HG03025 (cell line): ENCODE measurements around the gene PTPN22.
"Not testable (repeated sequence)": the region's sequence is repeated elsewhere in the genome, so short reads cannot be mapped to it uniquely, and the experiment has no call there.

ENCODE experiments used
- ATAC-seq: cut with Tn5 transposase; IDR thresholded peaks from one replicate; pipeline ENCODE4 v1.9.1; 2021; ENCODE audit warnings: mild to moderate bottlenecking, moderate library complexity; ENCODE audit not compliant: unreplicated experiment, low FRiP score

Gene PTPN22

DNA sequence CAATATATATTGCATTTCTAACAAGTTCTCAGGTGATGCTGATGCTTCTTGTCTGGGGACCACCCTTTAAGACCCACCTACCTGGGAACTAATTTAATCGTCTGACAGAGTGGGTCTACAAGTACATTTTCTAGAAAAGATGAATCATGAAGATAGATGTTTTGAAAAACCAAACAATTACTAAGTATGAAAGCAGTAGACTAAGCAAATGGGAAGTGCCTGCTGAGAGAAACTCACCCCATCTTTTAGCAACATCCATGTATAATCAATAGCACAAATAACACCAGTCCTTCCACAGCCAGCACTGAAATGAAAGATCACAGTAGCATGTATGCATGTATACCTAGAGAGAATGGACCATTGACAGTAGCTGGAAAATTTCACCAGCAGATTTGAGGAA lies 17.3 kb downstream of the PTPN22 start:
- ATAC-seq = no peak

GRCh38 chr1:113852694-113853093 lies 18.8 kb downstream of the PTPN22 start:
- not testable (repeated sequence) for ATAC-seq

DNA sequence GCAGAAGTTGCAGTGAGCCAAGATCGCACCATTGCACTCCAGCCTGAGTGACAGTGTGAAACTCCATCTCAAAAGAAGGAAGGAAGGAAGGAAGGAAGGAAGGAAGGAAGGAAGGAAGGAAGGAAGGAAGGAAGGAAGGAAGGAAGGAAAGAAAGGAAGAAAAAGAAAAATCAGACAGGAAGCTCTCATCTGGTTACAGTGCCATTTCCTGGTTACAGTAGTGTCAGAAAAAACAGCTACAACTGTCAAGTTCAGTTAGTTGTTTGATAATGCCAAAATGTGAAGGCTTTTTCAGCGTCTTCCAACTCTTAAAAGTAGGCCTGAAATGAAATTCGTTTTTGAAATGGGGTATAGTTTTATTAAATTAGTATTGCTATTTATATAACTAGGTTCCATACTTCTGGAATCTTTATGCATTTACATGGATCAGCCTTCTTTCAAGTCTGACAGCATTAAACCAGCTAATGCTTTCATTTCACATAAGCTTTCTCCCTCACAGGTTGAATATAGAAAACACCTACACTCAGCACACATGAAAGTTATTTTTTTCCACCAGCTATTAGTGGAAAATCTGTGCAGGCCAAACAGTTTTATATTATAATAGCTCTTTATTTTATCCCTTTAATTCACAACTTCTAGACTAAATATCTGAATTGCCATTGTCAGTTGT lies 21.2 kb downstream of the PTPN22 start:
- ATAC-seq = no peak

DNA sequence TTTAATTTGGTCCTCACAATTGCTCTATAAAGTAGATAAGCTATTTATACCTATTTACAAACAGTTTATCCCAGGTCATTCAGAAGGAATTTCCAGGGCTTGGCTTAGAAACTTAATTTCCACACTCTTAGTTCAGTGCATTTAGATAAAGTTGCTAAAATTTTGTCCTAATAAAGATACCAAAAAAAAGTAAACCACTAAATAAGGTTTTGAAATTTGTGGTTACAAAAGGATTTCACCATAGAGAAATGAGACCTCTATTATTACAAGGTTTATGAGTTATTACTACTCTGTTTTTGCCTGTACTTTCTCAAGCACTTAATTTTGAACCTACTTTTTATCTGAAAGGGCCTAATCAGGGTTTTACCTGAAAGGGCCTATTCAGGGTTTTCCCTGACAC lies 22.4 kb downstream of the PTPN22 start:
- ATAC-seq = no peak

DNA sequence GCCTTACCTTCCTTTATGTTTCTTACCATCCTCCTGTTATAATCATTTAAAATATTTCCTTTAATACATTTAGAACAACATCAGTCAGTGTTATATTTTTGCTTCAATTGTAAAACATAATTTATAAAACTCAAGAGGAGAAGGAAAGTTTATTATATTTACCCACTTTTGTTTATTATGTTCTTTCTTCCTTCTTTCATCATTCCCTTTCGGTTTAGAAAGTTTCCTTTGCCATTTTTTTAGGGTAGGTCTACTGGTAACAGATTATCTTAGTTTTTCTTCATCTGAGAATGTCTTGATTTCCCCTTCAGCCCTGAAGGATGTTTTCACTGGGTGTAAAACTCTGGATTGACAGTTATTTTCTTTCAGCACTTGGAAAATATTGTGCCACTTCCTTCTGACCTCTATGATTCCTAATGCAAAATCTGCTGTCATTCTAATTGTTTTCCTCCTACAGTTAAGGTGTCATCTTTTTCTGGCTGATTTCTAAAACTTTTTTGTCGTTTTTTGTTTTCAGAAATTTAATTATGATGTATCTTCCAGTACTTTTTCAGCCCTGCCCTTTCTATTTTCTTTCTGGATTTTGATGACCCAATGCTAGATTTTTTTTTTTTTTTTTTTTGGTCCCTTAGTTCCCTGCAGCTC lies 25.0 kb downstream of the PTPN22 start:
- no peak for ATAC-seq

DNA sequence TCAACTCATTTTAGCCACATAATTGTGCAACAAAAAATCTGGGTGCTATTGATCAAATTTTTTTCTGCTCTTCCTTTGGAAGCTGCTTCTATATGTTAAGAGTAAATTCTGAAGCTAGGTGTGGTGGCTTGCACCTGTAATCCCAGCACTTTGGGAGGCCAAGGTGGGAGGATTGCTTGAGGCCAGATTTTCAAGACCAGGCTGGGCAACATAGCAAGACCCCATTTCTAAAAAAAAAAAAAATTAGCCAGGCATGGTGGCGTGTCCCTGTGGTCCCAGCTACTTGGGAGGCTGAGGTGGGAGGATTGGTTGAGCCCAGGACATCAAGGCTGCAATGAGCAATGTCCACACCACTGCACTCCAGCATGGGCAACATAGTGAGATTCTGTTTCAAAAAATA lies 35.0 kb downstream of the PTPN22 start:
- ATAC-seq = no peak

- no peak for ATAC-seq
Observed at GRCh38 chr1:113835686-113836290, 35.7 kb downstream of the PTPN22 start.

- ATAC-seq = no peak
Observed at GRCh38 chr1:113834716-113835115, 36.8 kb downstream of the PTPN22 start.

- ATAC-seq = no peak
Observed at GRCh38 chr1:113830039-113830438, 41.5 kb downstream of the PTPN22 start.

DNA sequence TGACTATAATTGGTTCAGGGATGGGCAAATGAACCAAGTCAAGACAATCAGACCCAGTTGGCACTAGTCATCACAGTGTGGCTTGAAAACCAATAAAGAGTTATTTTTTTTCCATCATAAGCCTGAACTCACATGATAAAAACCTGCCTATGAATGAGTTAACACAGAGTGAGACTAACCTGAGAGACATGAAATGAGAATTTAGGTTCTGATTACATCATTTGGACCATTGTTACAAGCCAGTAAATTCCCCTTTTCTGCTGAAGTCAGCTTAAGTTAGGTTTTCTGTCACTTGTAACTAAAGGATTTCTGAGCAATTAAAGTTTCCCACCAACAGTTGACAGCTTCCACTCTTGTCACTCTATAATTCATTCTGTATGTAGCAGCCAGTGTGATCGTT lies 49.6 kb downstream of the PTPN22 start:
- ATAC-seq = no peak

DNA sequence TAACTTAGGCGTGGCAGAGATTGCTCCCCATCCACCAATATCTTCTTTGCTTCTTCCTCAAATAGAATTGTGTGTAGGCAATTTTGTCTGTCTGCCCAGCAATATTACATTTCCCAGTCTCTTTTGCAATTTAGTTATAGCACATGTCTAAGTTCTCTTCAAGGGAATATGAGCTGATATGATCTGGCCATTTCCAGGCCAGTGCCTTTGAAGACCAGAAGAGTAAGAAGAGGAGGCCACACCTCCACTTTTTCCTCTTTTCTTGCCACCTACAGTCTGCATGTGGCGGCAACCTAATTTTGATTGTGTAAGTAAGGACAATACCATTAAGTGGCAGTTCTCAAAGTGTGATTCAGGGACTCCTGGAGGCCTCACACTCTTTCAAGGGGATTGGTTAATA lies 52.9 kb downstream of the PTPN22 start:
- ATAC-seq = no peak

- no peak for ATAC-seq
Observed at GRCh38 chr1:113813218-113813617, 58.3 kb downstream of the PTPN22 start.

DNA sequence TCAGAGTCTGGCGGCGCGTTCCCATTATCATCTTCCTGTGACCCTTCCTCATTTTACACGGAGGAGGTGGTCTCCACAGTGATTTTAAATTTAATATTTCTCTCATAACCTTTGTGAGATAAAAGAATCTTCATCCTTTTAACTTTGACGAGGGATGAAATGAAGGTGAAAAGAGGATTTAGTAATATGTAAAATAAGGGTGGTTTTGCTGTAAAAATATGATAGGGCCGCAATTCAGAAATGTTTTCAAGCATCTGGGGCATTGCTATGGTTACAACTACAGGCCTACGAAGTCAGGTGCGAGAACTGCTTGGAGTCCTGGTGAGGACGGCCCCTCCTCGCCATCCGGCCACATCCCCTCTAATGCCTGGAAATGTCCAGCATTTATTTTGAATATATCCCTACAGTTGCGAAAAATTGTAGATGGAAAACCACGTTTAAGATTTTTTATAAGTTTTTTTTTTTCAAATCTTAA lies 58.8 kb downstream of the PTPN22 start:
- ATAC-seq = no peak

DNA sequence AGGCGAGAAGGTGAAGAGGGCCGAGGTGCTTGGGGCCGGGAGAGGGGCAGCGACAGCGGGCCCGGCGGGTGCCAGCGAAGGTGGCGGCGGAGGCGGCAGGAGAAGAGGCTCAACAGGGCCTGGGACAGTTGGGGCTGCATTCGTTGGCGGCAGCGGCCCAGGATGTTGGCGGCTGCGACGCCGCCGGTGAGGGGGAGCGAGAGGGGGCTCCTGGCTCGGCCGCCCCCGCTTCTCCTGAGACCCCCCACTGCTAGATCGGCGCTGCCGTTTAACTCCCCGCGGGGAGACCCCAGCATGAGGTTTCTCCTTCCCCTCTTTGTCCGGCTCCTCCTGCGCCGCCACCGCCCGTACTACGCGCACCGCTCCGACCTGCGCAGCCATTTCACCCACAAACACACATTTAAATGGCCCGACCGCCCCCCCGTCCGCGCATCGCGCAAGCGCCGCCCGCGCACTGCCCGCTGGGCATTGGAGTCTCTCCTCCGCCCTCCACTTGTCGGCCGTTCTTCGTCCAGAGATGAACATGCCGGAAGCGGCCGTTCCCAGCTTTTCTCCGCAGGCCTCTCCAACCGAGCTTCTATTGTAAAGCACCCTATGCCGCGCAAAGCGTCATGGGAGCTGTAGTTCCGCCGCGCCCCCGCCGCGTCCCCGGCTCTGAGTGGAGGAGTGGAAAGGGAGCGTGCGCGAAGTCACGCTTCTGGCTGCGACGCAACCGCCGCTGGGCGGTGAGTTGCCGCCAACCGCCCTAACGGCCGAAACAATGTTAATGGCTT lies 59.4 kb downstream of the PTPN22 start, which contains the start of gene RSBN1:
Gene RSBN1, minus strand, starts transcription at position 589 of the 773 bp plus-strand sequence. Its CDS starts 64 bp downstream, at position 525.
- ATAC-seq = peak; percentile 91

GRCh38 chr1:113811156-113811887 lies 60.2 kb downstream of the PTPN22 start:
- peak; percentile 3 for ATAC-seq

DNA sequence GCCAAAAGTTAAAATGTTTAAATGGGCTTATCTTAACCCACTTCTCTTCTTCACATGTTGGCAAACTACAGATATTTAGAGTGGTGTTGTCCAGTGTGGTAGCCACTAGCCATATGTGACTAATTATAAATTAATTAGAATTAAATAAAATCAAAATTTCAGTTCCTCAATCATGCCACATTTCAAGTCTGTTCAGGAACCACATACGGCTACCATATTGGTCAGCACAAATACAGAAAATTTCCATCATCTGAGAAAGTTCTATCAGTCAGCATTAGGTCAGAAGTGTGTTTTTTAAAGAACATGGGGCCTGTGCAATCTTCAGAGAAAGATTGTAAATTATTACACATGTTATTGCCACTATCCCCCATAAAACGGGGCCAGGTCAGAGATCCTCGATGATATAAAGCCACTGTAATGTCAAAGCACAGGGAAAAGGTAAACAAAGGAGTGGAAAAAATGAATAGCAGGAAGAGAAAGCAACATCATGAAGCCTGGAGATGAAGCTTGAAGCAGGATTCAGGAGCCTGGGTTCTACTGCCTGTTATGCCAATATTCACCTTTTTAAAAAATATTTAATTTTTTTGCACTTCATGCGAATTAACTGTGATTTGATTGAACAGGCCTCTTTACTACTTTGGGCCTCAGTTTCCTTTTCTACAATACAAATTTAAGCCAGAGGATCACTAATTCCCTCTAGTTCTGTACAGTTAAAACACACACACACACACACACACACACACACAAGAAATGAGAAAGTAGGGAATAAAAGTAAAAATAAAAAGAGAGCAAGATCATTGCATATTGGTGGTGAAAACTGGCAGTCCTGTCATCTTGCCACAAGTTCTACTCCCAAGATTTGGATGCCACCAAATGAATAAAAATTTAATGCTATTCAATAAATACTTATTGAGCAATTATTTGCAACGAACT lies 61.6 kb downstream of the PTPN22 start:
- ATAC-seq = no peak

DNA sequence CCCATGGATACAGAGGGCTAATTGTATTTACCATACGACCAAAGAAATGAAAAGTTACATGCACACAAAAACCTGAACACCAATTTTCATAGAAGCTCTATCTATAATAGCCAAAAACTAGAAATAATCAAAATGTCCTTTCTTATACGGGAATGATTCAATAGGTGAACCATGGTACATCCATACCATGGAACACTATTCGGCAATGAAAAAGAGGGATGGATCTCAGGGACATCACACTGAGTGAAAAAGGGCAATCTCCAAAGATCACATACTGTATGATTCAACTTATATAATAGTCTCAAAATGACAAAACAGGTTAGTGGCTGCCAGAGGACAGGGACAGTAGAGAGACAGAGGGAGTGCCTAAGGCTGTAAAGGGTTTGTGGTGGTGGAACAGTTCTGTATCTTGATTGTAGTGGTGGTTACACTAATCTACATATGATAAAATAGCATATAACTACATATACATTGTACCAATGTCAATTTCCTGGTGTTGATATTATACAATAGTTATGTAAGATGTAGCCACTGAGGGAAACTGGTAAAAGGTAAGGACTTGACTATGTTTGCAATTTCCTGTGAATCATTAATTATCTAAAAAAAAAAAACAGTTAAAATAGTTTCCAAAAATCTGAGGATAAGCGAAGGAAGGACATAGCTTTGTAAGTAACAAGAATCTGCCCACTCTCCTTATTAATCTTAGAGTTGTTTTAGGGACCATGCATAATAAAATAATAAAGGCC lies 62.9 kb downstream of the PTPN22 start:
- no peak for ATAC-seq

DNA sequence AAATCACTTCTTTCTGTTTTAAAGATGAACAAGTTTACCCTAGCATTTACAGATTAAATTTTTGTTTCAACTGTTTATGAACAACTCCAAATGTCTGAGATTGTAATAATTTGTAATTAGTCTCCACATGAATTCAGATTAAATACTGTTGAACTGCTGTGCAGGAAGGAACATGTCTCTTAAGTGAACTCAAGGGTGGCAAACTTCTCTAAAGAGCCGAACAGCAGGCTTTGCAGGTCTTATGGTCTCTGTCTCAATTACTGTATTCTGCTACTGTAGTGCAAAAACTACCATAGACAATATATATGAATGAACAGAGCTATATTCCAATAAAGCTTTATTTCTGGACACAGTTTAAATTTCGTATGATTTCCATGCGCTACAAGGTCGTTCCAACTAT lies 65.9 kb downstream of the PTPN22 start:
- no peak for ATAC-seq

GRCh38 chr1:113805256-113805531 lies 66.3 kb downstream of the PTPN22 start:
- no peak for ATAC-seq
